ENCODE results near the gene LIN9.

GRCh38 chr1:226309398-226310244, 657 bp upstream of the LIN9 start:
- TF ChIP-seq CTCF (IDR thresholded peaks at IDR 0.05) (peak in 2 of 3 donors; percentile 12 to 36), POLR2AphosphoS5 (IDR thresholded peaks at IDR 0.05) (no peak), POLR2A (IDR thresholded peaks at IDR 0.05) (no peak)
